K562 (cell line): ENCODE data around the gene FAM117A. TPM values are rescaled to one million over a fixed set of nuclear protein-coding genes. Genes with fewer than 3 reads are reported as not detected.
A peak's percentile ranks its signal among the peaks of the same experiment; 100 is the strongest.

Source experiments
- ATAC-seq: fragments of 200-7000 bp; cut with Tn5 transposase; 3 replicates; pipeline ENCODE4 v1.9.1; 2020; ENCODE audit warnings: moderate library complexity
- BruUV-seq: library from RNA; stranded (reverse); fragments of 400-500 nt; replicated peaks from 2 replicates; lab custom pipeline; 2021; lab: Mats Ljungman, UMichigan
- CTCF ChIA-PET: fragments of 300-600 bp; formaldehyde crosslinking; extraction: SDS; loops from one replicate; lab custom pipeline; 2021; ENCODE audit warnings: low intra/inter-chr PET ratio; lab: Yijun Ruan, JAX
- POLR2A ChIA-PET: fragments of 300-600, 350-650 bp; sonication (Branson Sonifier 250); formaldehyde crosslinking; extraction: SDS; loops from one replicate; lab custom pipeline; 2021; ENCODE audit warnings: antibody characterized with exemption, inconsistent platforms; lab: Yijun Ruan, JAX
- DNase-seq, 4 experiments: peaks; one replicate each; pipeline versions ENCODE4 v3.0.0 to v3.0.0-alpha.2; 2011 to 2018; ENCODE audit warnings: low spot score in 3 of 4, mixed read lengths in 3 of 4; ENCODE audit errors: extremely low read depth in 1 of 4
- FAIRE-seq: peaks from 2 replicates; lab custom pipeline; 2011; peaks lifted over from hg19 to GRCh38; lab: Jason Lieb, UNC
- H2AFZ ChIP-seq: 2 replicates; pipeline ENCODE4 v1.6.0; 2011; ENCODE audit warnings: low read depth, low read length, control low read depth, inconsistent platforms
- H3K27ac ChIP-seq: fragments of 200-600 bp; 3 replicates; pipeline ENCODE4 v1.8.0; 2011; ENCODE audit warnings: low read depth, mild to moderate bottlenecking, control low read depth, inconsistent platforms, low read length, moderate library complexity, mixed read lengths; ENCODE audit errors: extremely low read depth
- H3K27me3 ChIP-seq, 2 experiments: fragments of 300-600 bp in 1 of 2; 2 replicates in 1 of 2; 3 replicates in 1 of 2; pipeline versions ENCODE4 v1.6.0 to v1.8.0; 2011; ENCODE audit warnings: inconsistent platforms in 2 of 2, low read length in 2 of 2, mild to moderate bottlenecking in 1 of 2, mixed read lengths in 1 of 2, moderate library complexity in 1 of 2; ENCODE audit not compliant: control insufficient read depth in 2 of 2, insufficient read depth in 2 of 2
- H3K36me3 ChIP-seq: fragments of 300-600 bp; 3 replicates; pipeline ENCODE4 v1.8.0; 2011; ENCODE audit warnings: mild to moderate bottlenecking, low read length, inconsistent platforms; ENCODE audit not compliant: control insufficient read depth, insufficient read depth
- H3K4me1 ChIP-seq, 2 experiments: fragments of 200-600 bp in 1 of 2; replicated peaks in 1 of 2; 2 replicates in 1 of 2; 3 replicates in 1 of 2; pipeline versions ENCODE4 v1.5.1 to v1.8.0; 2011; ENCODE audit warnings: inconsistent platforms in 2 of 2, low read length in 2 of 2, mild to moderate bottlenecking in 1 of 2, mixed read lengths in 1 of 2, moderate library complexity in 1 of 2; ENCODE audit not compliant: control insufficient read depth in 2 of 2, insufficient read depth in 2 of 2
- H3K4me2 ChIP-seq: 2 replicates; pipeline ENCODE4 v1.6.1; 2011; ENCODE audit warnings: low read length, control low read depth, inconsistent platforms, mixed read lengths; ENCODE audit not compliant: insufficient read depth
- H3K4me3 ChIP-seq: fragments of 200-600 bp; sonication (generic), shearing (Covaris generic); 2 replicates; pipeline ENCODE4 v1.5.1; 2016; ENCODE audit warnings: control low read depth, inconsistent platforms
- H3K79me2 ChIP-seq: fragments of 200-600 bp; 3 replicates; pipeline ENCODE4 v1.8.0; 2011; ENCODE audit warnings: low read length, inconsistent platforms; ENCODE audit not compliant: control insufficient read depth, insufficient read depth
- H3K9ac ChIP-seq, 2 experiments: 2 replicates each; pipeline versions ENCODE4 v1.6.0 to v1.6.1; 2011; ENCODE audit warnings: low read depth in 2 of 2, low read length in 2 of 2, control low read depth in 1 of 2, inconsistent platforms in 1 of 2, mild to moderate bottlenecking in 1 of 2, mixed read lengths in 1 of 2; ENCODE audit not compliant: insufficient read depth in 1 of 2
- H3K9me1 ChIP-seq: one replicate; pipeline ENCODE4 v1.6.0; 2011; ENCODE audit warnings: inconsistent platforms, mild to moderate bottlenecking, low read length, moderate library complexity; ENCODE audit not compliant: control insufficient read depth, insufficient read depth
- H3K9me3 ChIP-seq: replicated peaks from 2 replicates; pipeline ENCODE4 v1.5.1; 2011; ENCODE audit warnings: low read depth, low read length, inconsistent platforms; ENCODE audit not compliant: control insufficient read depth, insufficient read depth
- H4K20me1 ChIP-seq: replicated peaks from 2 replicates; pipeline ENCODE4 v1.6.1; 2011; ENCODE audit warnings: low read length, inconsistent platforms, mixed read lengths; ENCODE audit not compliant: control insufficient read depth, insufficient read depth
- FOSL1 ChIP-seq: fragments of 200-800 bp; sonication (Bioruptor generic); conservative IDR thresholded peaks from 2 replicates; pipeline ENCODE4 v1.6.1; 2016; ENCODE audit warnings: missing genetic modification characterization, missing compliant biosample characterization
- HOXB6 ChIP-seq: fragments of 250-450 bp; sonication (Bioruptor Pico); IDR thresholded peaks from 2 replicates; pipeline ENCODE4 v1.5.1; 2022; ENCODE audit warnings: mild to moderate bottlenecking, borderline replicate concordance
- JUND ChIP-seq, 2 experiments: IDR thresholded peaks; 2 replicates in 1 of 2; 3 replicates in 1 of 2; pipeline ENCODE4 v1.6.1; 2011; ENCODE audit warnings: borderline replicate concordance in 2 of 2, low read depth in 2 of 2, low read length in 2 of 2, improper control_type of control experiment in 1 of 2, missing biosample characterization in 1 of 2, missing genetic modification characterization in 1 of 2, missing genetic modification reagents in 1 of 2
- PHF21A ChIP-seq: fragments of 450-650 bp; IDR thresholded peaks from 2 replicates; pipeline ENCODE4 v1.6.1; 2017; ENCODE audit warnings: low read depth, borderline replicate concordance
- ZMIZ1 ChIP-seq, 2 experiments: fragments of 150-350 bp in 1 of 2; IDR thresholded peaks; 2 replicates each; pipeline ENCODE4 v1.6.1; 2012 to 2016; ENCODE audit warnings: low read depth in 2 of 2, low read length in 2 of 2, mild to moderate bottlenecking in 1 of 2, moderate library complexity in 1 of 2
- ZSCAN32 ChIP-seq: fragments of 450-650 bp; formaldehyde crosslinking; IDR thresholded peaks from 2 replicates; pipeline ENCODE4 v1.4.0; 2020; ENCODE audit warnings: mild to moderate bottlenecking, moderate library complexity
- WGBS: fragments of 100-300 bp; shearing (Covaris generic); methylation state at CpG from one replicate; pipeline ENCODE4 v1.1.6; 2016; ENCODE audit warnings: low coverage, mixed read lengths; ENCODE audit not compliant: insufficient coverage; ENCODE audit errors: missing lambda C conversion rate; 5-methylcytosine and 5-hydroxymethylcytosine counted together
- in situ Hi-C: fragments of 300-500 bp; cut with MboI; formaldehyde crosslinking; loops from 4 replicates; pipeline ENCODE4 v1.15.0; 2018; ENCODE audit warnings: inconsistent platforms, mixed read lengths
- intact Hi-C: fragments of 100-400 bp; cut with micrococcal nuclease; formaldehyde crosslinking; loops from 2 replicates; pipeline ENCODE4 v1.14.2; 2022
- polyA plus RNA-seq, 8 experiments: library from polyadenylated mRNA; depleted of rRNA in 4 of 8; stranded (reverse) in 5 of 8; unstranded in 3 of 8; fragments of >200 nt; fragmentation: Nextera tagmentation in 2 of 8; fragmentation: Illumina TruSeq in 1 of 8; extraction: Ambion mirVana in 2 of 8; extraction: Trizol in 1 of 8; gene quantifications; 2 replicates each; pipeline versions ENCODE4 v1.2.1 to v1.2.3, GENCODE V29; 2011 to 2014; ENCODE audit warnings: inconsistent platforms in 1 of 8, missing spikeins in 1 of 8
- total RNA-seq, 7 experiments: library from RNA; depleted of rRNA in 6 of 7; stranded (reverse); fragments of >200 nt in 6 of 7; fragmentation: Illumina TruSeq in 2 of 7; extraction: Trizol in 2 of 7; gene quantifications; 2 replicates each; pipeline versions ENCODE4 v1.2.1 to v1.2.3, GENCODE V29; 2011 to 2021; ENCODE audit warnings: low replicate concordance in 1 of 7
- TF ChIP-seq, protein P1 (sequence below): fragments of 450-650 bp; IDR thresholded peaks from 2 replicates; pipeline ENCODE4 v1.6.1; 2017; ENCODE audit warnings: antibody characterized with exemption, mild to moderate bottlenecking
- TF ChIP-seq, protein P2 (sequence below): fragments of 250-450 bp; sonication (Bioruptor Pico); IDR thresholded peaks from 2 replicates; pipeline ENCODE4 v1.5.0; 2022; ENCODE audit warnings: mild to moderate bottlenecking
- TF ChIP-seq, protein P3 (sequence below): fragments of 250-450 bp; sonication (Bioruptor Pico); IDR thresholded peaks from 2 replicates; pipeline ENCODE4 v1.4.0; 2020; ENCODE audit warnings: mild to moderate bottlenecking, moderate library complexity

The FAM117A gene
- total and polyA plus RNA-seq, 9 of the 15 experiments (the other 6 are each of a cell fraction or from before 2014, with no cell fraction given): 3.1 to 79.7 (median 36.6) TPM

GRCh38 chr17:49784636-49785035, 20.7 kb upstream of the FAM117A start:
- DNase-seq: no peak
- TF ChIP-seq JUND (IDR thresholded peaks at IDR 0.05; ENCODE audit: borderline replicate concordance, low read depth, low read length) (no peak), JUND (tag; IDR thresholded peaks at IDR 0.05; ENCODE audit: borderline replicate concordance, low read depth, low read length) (no peak), ZMIZ1 (IDR thresholded peaks at IDR 0.05; ENCODE audit: low read depth in 2 of 2, low read length in 2 of 2) (no peak), PHF21A (no peak), HOXB6 (CRISPR knock-in tag) (no peak), ZSCAN32 (CRISPR knock-in tag) (no peak), FOSL1 (tag) (no peak)
- TF ChIP-seq, protein P1, sequence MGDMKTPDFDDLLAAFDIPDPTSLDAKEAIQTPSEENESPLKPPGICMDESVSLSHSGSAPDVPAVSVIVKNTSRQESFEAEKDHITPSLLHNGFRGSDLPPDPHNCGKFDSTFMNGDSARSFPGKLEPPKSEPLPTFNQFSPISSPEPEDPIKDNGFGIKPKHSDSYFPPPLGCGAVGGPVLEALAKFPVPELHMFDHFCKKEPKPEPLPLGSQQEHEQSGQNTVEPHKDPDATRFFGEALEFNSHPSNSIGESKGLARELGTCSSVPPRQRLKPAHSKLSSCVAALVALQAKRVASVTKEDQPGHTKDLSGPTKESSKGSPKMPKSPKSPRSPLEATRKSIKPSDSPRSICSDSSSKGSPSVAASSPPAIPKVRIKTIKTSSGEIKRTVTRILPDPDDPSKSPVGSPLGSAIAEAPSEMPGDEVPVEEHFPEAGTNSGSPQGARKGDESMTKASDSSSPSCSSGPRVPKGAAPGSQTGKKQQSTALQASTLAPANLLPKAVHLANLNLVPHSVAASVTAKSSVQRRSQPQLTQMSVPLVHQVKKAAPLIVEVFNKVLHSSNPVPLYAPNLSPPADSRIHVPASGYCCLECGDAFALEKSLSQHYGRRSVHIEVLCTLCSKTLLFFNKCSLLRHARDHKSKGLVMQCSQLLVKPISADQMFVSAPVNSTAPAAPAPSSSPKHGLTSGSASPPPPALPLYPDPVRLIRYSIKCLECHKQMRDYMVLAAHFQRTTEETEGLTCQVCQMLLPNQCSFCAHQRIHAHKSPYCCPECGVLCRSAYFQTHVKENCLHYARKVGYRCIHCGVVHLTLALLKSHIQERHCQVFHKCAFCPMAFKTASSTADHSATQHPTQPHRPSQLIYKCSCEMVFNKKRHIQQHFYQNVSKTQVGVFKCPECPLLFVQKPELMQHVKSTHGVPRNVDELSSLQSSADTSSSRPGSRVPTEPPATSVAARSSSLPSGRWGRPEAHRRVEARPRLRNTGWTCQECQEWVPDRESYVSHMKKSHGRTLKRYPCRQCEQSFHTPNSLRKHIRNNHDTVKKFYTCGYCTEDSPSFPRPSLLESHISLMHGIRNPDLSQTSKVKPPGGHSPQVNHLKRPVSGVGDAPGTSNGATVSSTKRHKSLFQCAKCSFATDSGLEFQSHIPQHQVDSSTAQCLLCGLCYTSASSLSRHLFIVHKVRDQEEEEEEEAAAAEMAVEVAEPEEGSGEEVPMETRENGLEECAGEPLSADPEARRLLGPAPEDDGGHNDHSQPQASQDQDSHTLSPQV: no peak
- TF ChIP-seq, protein P2, sequence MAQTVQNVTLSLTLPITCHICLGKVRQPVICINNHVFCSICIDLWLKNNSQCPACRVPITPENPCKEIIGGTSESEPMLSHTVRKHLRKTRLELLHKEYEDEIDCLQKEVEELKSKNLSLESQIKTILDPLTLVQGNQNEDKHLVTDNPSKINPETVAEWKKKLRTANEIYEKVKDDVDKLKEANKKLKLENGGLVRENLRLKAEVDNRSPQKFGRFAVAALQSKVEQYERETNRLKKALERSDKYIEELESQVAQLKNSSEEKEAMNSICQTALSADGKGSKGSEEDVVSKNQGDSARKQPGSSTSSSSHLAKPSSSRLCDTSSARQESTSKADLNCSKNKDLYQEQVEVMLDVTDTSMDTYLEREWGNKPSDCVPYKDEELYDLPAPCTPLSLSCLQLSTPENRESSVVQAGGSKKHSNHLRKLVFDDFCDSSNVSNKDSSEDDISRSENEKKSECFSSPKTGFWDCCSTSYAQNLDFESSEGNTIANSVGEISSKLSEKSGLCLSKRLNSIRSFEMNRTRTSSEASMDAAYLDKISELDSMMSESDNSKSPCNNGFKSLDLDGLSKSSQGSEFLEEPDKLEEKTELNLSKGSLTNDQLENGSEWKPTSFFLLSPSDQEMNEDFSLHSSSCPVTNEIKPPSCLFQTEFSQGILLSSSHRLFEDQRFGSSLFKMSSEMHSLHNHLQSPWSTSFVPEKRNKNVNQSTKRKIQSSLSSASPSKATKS (CRISPR knock-in tag): no peak
- TF ChIP-seq, protein P3, sequence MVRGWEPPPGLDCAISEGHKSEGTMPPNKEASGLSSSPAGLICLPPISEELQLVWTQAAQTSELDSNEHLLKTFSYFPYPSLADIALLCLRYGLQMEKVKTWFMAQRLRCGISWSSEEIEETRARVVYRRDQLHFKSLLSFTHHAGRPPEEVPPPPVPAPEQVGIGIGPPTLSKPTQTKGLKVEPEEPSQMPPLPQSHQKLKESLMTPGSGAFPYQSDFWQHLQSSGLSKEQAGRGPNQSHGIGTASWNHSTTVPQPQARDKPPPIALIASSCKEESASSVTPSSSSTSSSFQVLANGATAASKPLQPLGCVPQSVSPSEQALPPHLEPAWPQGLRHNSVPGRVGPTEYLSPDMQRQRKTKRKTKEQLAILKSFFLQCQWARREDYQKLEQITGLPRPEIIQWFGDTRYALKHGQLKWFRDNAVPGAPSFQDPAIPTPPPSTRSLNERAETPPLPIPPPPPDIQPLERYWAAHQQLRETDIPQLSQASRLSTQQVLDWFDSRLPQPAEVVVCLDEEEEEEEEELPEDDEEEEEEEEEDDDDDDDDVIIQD (CRISPR knock-in tag): no peak

More at GRCh38 chr17:49784636-49785035, 20.7 kb upstream of the FAM117A start:
- Histone ChIP-seq H4K20me1 (peaks cover 5% of the 10 kb centered on the region), H2AFZ (0 out of 2 replicates have a peak overlapping the region, but pooled peaks have one; percentile 55), H3K9me3 (no peaks in the 10 kb centered on the region), H3K27me3 (no peaks in the 10 kb centered on the region), H3K9me1 (no peaks in the 10 kb centered on the region), H3K4me2 (no peak overlapping the region), H3K79me2 (peaks cover 18% of the 10 kb centered on the region), H3K4me3 (no peak overlapping the region), H3K4me1 (peaks cover 6 to 19% of the 10 kb centered on the region in 2 experiments), H3K9ac (no peak overlapping the region), H3K36me3 (peaks cover 3% of the 10 kb centered on the region; the same call in 2 of the 3 replicates), H3K27ac (no peak overlapping the region)
- ChIA-PET CTCF (interaction anchor here (0.6 kb wide), 1 partner anchor 67 kb away, joined by 3 read pairs; no protein-coding TSS in a partner anchor), POLR2A (no interaction called here)
- ATAC-seq (no peak), FAIRE-seq (no peak)
- WGBS: 13% methylated on average over 1 of the region's 1 CpG
- in situ Hi-C loops: loop anchor here (5.0 kb wide), 1 partner anchor 77 kb away; the partner anchor contains the start of gene SLC35B1
- no TSS peak for BruUV-seq
- intact Hi-C loops: loop anchor here (2.0 kb wide), 1 partner anchor 216 kb away; no protein-coding TSS in a partner anchor
